ENCODE results near the gene TUBB2B. TPM values are rescaled to one million over a fixed set of nuclear protein-coding genes. Genes with fewer than 3 reads are reported as not detected.

Gene TUBB2B
- total RNA-seq, 2 experiments from 2014 or later: 0.29 TPM; not detected in 1

- POLR2A ChIA-PET: no interaction called here
- CTCF ChIA-PET: no interaction called here
- Mint-ChIP-seq H3K27me3 (no peaks in the 10 kb centered on the region), H3K4me1 (ENCODE audit: low read depth) (peaks cover 38% of the 10 kb centered on the region), H3K9me3 (no peaks in the 10 kb centered on the region), H3K27ac (no peak overlapping the region), H3K4me3 (no peak overlapping the region), H3K36me3 (peaks cover 28% of the 10 kb centered on the region)
- intact Hi-C loops (cut with micrococcal nuclease): no loop called here
- no peak for DNase-seq
Measured at GRCh38 chr6:3266170-3266569, 38.7 kb upstream of the TUBB2B start.

GRCh38 chr6:3265671-3266070 lies 38.2 kb upstream of the TUBB2B start:
- Mint-ChIP-seq H3K36me3 (peaks cover 31% of the 10 kb centered on the region), H3K9me3 (no peaks in the 10 kb centered on the region)

GRCh38 chr6:3264356-3264755 lies 36.9 kb upstream of the TUBB2B start:
- intact Hi-C loops (cut with micrococcal nuclease): no loop called here
- Mint-ChIP-seq H3K27ac (no peak overlapping the region), H3K9me3 (no peaks in the 10 kb centered on the region), H3K4me1 (ENCODE audit: low read depth) (peaks cover 45% of the 10 kb centered on the region), H3K4me3 (no peak overlapping the region), H3K36me3 (peaks cover 32% of the 10 kb centered on the region), H3K27me3 (no peaks in the 10 kb centered on the region)
- ChIA-PET POLR2A (no interaction called here), CTCF (interaction anchor here (0.6 to 1.1 kb wide), 2 partner anchors 13 to 249 kb away, joined by 3 to 5 read pairs; no protein-coding TSS in a partner anchor)
- no peak for DNase-seq

More at GRCh38 chr6:3265671-3266070, 38.2 kb upstream of the TUBB2B start:
- DNase-seq: no peak
- intact Hi-C loops (cut with micrococcal nuclease): no loop called here
- ChIA-PET POLR2A (no interaction called here), CTCF (no interaction called here)
- Mint-ChIP-seq H3K27ac (no peak overlapping the region), H3K27me3 (no peaks in the 10 kb centered on the region), H3K4me3 (no peak overlapping the region), H3K4me1 (ENCODE audit: low read depth) (peaks cover 43% of the 10 kb centered on the region)

GRCh38 chr6:3263096-3263495 lies 35.6 kb upstream of the TUBB2B start:
- H3K36me3 Mint-ChIP-seq: peaks cover 28% of the 10 kb centered on the region
- peaks cover 38% of the 10 kb centered on the region for H3K4me1 Mint-ChIP-seq (ENCODE audit: low read depth)
- H3K27ac Mint-ChIP-seq: no peak overlapping the region
- no peaks in the 10 kb centered on the region for H3K27me3 Mint-ChIP-seq
- no peaks in the 10 kb centered on the region for H3K9me3 Mint-ChIP-seq
- POLR2A ChIA-PET: no interaction called here
- intact Hi-C loops (cut with micrococcal nuclease): no loop called here
- no peak for DNase-seq
- no peak overlapping the region for H3K4me3 Mint-ChIP-seq
- CTCF ChIA-PET: interaction anchor here (0.7 kb wide), 1 partner anchor 479 kb away, joined by 3 read pairs; no protein-coding TSS in a partner anchor

- DNase-seq: no peak
- no peak overlapping the region for H3K4me3 Mint-ChIP-seq
- ChIA-PET CTCF (interaction anchor here (0.6 to 2.3 kb wide), 4 partner anchors 11 to 136 kb away, joined by 3 to 10 read pairs (median 4); no protein-coding TSS in a partner anchor), POLR2A (no interaction called here)
- H3K9me3 Mint-ChIP-seq: no peaks in the 10 kb centered on the region
- peaks cover 38% of the 10 kb centered on the region for H3K4me1 Mint-ChIP-seq (ENCODE audit: low read depth)
- no peak overlapping the region for H3K27ac Mint-ChIP-seq
- no peaks in the 10 kb centered on the region for H3K27me3 Mint-ChIP-seq
- intact Hi-C loops (cut with micrococcal nuclease): no loop called here
- H3K36me3 Mint-ChIP-seq: peaks cover 26% of the 10 kb centered on the region
Measured at GRCh38 chr6:3261921-3262320, 34.5 kb upstream of the TUBB2B start.

- Mint-ChIP-seq H3K27ac (no peak overlapping the region), H3K36me3 (peaks cover 26% of the 10 kb centered on the region), H3K9me3 (no peaks in the 10 kb centered on the region), H3K4me3 (no peak overlapping the region), H3K4me1 (ENCODE audit: low read depth) (peaks cover 37% of the 10 kb centered on the region), H3K27me3 (no peaks in the 10 kb centered on the region)
- ChIA-PET POLR2A (no interaction called here), CTCF (interaction anchor here (1.2 to 2.3 kb wide), 2 partner anchors 10 to 136 kb away, joined by 5 to 10 read pairs; no protein-coding TSS in a partner anchor)
- DNase-seq: no peak
- intact Hi-C loops (cut with micrococcal nuclease): no loop called here
Measured at GRCh38 chr6:3261518-3261820, 34.0 kb upstream of the TUBB2B start.

GRCh38 chr6:3260772-3261517 lies 33.5 kb upstream of the TUBB2B start:
- ChIA-PET CTCF (interaction anchor here (1.2 to 2.3 kb wide), 2 partner anchors 10 to 135 kb away, joined by 5 to 10 read pairs; no protein-coding TSS in a partner anchor), POLR2A (no interaction called here)
- Mint-ChIP-seq H3K4me1 (ENCODE audit: low read depth) (peaks cover 35% of the 10 kb centered on the region), H3K36me3 (peaks cover 23% of the 10 kb centered on the region), H3K27me3 (no peaks in the 10 kb centered on the region), H3K9me3 (no peaks in the 10 kb centered on the region), H3K4me3 (peak overlapping the region; percentile 92), H3K27ac (no peak overlapping the region)
- no peak for DNase-seq
- intact Hi-C loops (cut with micrococcal nuclease): no loop called here

- no peak overlapping the region for H3K27ac Mint-ChIP-seq
- peaks cover 35% of the 10 kb centered on the region for H3K4me1 Mint-ChIP-seq (ENCODE audit: low read depth)
- peak overlapping the region; percentile 92 for H3K4me3 Mint-ChIP-seq
- no peaks in the 10 kb centered on the region for H3K9me3 Mint-ChIP-seq
- DNase-seq: no peak
- H3K36me3 Mint-ChIP-seq: peaks cover 23% of the 10 kb centered on the region
- intact Hi-C loops (cut with micrococcal nuclease): no loop called here
- no peaks in the 10 kb centered on the region for H3K27me3 Mint-ChIP-seq
- ChIA-PET CTCF (interaction anchor here (1.4 to 2.3 kb wide), 5 partner anchors 9 to 98 kb away, joined by 4 to 10 read pairs (median 6); no protein-coding TSS in a partner anchor), POLR2A (no interaction called here)
Measured at GRCh38 chr6:3260296-3260695, 32.8 kb upstream of the TUBB2B start.

- H3K4me1 Mint-ChIP-seq (ENCODE audit: low read depth): peaks cover 32% of the 10 kb centered on the region
- CTCF ChIA-PET: interaction anchor here (0.7 to 2.1 kb wide), 9 partner anchors 8 to 473 kb away, joined by 3 to 9 read pairs (median 5); no protein-coding TSS in a partner anchor
Measured at GRCh38 chr6:3259491-3259958, 32.1 kb upstream of the TUBB2B start.

GRCh38 chr6:3258720-3259490 lies 31.5 kb upstream of the TUBB2B start, which contains the start of gene PSMG4:
Gene PSMG4 (plus strand): TSS chr6:3258947. CDS start chr6:3259023, 76 bp downstream.
- Mint-ChIP-seq H3K4me1 (ENCODE audit: low read depth) (peaks cover 32% of the 10 kb centered on the region), H3K27me3 (no peaks in the 10 kb centered on the region), H3K9me3 (peaks cover 3% of the 10 kb centered on the region), H3K36me3 (peaks cover 14% of the 10 kb centered on the region), H3K27ac (peak within 1 kb of the TSS; percentile 84), H3K4me3 (peak within 1 kb of the TSS; percentile 92)
- intact Hi-C loops (cut with micrococcal nuclease): loop anchor here (1.0 to 2.0 kb wide), 4 partner anchors 132 to 260 kb away; partner anchors contain the start of genes BPHL, NQO2 and RIPK1
- POLR2A ChIA-PET: interaction anchor here (1.1 to 1.2 kb wide), 3 partner anchors 9 to 15 kb away, joined by 3 to 5 read pairs (median 4); no protein-coding TSS in a partner anchor
- CTCF ChIA-PET: interaction anchor here (0.7 to 2.1 kb wide), 9 partner anchors 7 to 473 kb away, joined by 3 to 9 read pairs (median 5); no protein-coding TSS in a partner anchor
- DNase-seq: peak; percentile 96

More at GRCh38 chr6:3259491-3259958, 32.1 kb upstream of the TUBB2B start:
- POLR2A ChIA-PET: interaction anchor here (1.1 to 1.2 kb wide), 3 partner anchors 8 to 14 kb away, joined by 3 to 5 read pairs (median 4); no protein-coding TSS in a partner anchor
- intact Hi-C loops (cut with micrococcal nuclease): loop anchor here (2.0 kb wide), 3 partner anchors 133 to 191 kb away; partner anchors contain the start of genes BPHL and RIPK1
- peak; percentile 46 for DNase-seq
- H3K27me3 Mint-ChIP-seq: no peaks in the 10 kb centered on the region
- peak overlapping the region; percentile 92 for H3K4me3 Mint-ChIP-seq
- no peaks in the 10 kb centered on the region for H3K9me3 Mint-ChIP-seq
- H3K36me3 Mint-ChIP-seq: peaks cover 17% of the 10 kb centered on the region
- H3K27ac Mint-ChIP-seq: peak overlapping the region; percentile 84

GRCh38 chr6:3258201-3258600 lies 30.7 kb upstream of the TUBB2B start:
- CTCF ChIA-PET: interaction anchor here (1.5 to 2.1 kb wide), 2 partner anchors 96 to 195 kb away, joined by 6 read pairs; no protein-coding TSS in a partner anchor
- peaks cover 11% of the 10 kb centered on the region for H3K36me3 Mint-ChIP-seq
- H3K9me3 Mint-ChIP-seq: peaks cover 3% of the 10 kb centered on the region
- intact Hi-C loops (cut with micrococcal nuclease): loop anchor here (1.0 to 2.0 kb wide), 4 partner anchors 131 to 259 kb away; partner anchors contain the start of genes BPHL, NQO2 and RIPK1
- peak overlapping the region; percentile 64 for H3K4me3 Mint-ChIP-seq
- no peaks in the 10 kb centered on the region for H3K27me3 Mint-ChIP-seq
- POLR2A ChIA-PET: interaction anchor here (1.1 kb wide), 1 partner anchor 9 kb away, joined by 3 read pairs; no protein-coding TSS in a partner anchor
- H3K4me1 Mint-ChIP-seq (ENCODE audit: low read depth): peaks cover 28% of the 10 kb centered on the region
- no peak for DNase-seq
- H3K27ac Mint-ChIP-seq: no peak overlapping the region
